Adrenal gland (tissue), 12 donors: ENCODE results near the gene SETX. TPM values are rescaled to one million over a fixed set of nuclear protein-coding genes. Genes with fewer than 3 reads are reported as not detected.
"Not testable (repeated sequence)": the region's sequence is repeated elsewhere in the genome, so short reads cannot be mapped to it uniquely, and the experiment has no call there.

Experiments used
- DNase-seq, 7 donors: peaks; one replicate each; pipeline ENCODE4 v3.0.0-alpha.2; 2019 to 2020
- H3K27ac ChIP-seq, 5 donors: fragments of 200-600 bp; sonication (generic) in 4 of 5; 1 replicate in 3 of 5; 2 replicates in 2 of 5; pipeline versions ENCODE4 v1.5.1 to v1.8.0; 2016 to 2020; ENCODE audit warnings: mild to moderate bottlenecking in 1 of 5
- H3K27me3 ChIP-seq: fragments of 200-600 bp; 2 replicates; pipeline ENCODE4 v1.8.0; 2021
- H3K36me3 ChIP-seq, 2 donors: fragments of 200-600 bp; replicated peaks in 1 of 2; 1 replicate in 1 of 2; 2 replicates in 1 of 2; pipeline versions ENCODE4 v1.5.1 to v1.8.0; 2018 to 2022
- H3K4me1 ChIP-seq, 2 donors: fragments of 200-600 bp; replicated peaks in 1 of 2; 1 replicate in 1 of 2; 2 replicates in 1 of 2; pipeline versions ENCODE4 v1.5.1 to v1.8.0; 2018 to 2021
- H3K4me3 ChIP-seq, 4 donors: fragments of 200-600 bp; sonication (generic) in 3 of 4; one replicate each; pipeline ENCODE4 v1.5.1; 2016 to 2018
- H3K9me3 ChIP-seq, 3 donors: fragments of 200-600 bp; sonication (generic) in 1 of 3; replicated peaks in 1 of 3; 1 replicate in 2 of 3; 2 replicates in 1 of 3; pipeline versions ENCODE4 v1.5.1 to v1.8.0; 2016 to 2021
- CTCF ChIP-seq, 6 experiments: fragments of 450-650 bp in 4 of 6; fragments of 200-600 bp in 2 of 6; sonication (generic) in 1 of 6; IDR thresholded peaks; 1 replicate in 5 of 6; 2 replicates in 1 of 6; pipeline versions ENCODE4 v1.5.1 to v1.8.0; 2016 to 2021; ENCODE audit warnings: antibody characterized with exemption in 6 of 6, mild to moderate bottlenecking in 2 of 6, moderate library complexity in 1 of 6
- POLR2A ChIP-seq, 2 donors: fragments of 450-650 bp; IDR thresholded peaks; one replicate each; pipeline ENCODE4 v1.6.1; 2017; ENCODE audit warnings: antibody characterized with exemption in 2 of 2, mild to moderate bottlenecking in 2 of 2, moderate library complexity in 1 of 2
- WGBS, 4 donors: extraction: QIAGEN DNeasy Blood & Tissue Kit in 2 of 4; methylation state at CpG; one replicate each; pipeline versions ENCODE4 v1.1.5 to v1.1.7; 2013 to 2017; 5-methylcytosine and 5-hydroxymethylcytosine counted together
- intact Hi-C, 2 donors: fragments of 100-400 bp; cut with DNase I; formaldehyde crosslinking; loops; one replicate each; pipeline versions ENCODE4 v1.14.1 to v1.15.0; 2022 to 2023
- polyA plus RNA-seq, 3 donors: library from polyadenylated mRNA; stranded (reverse); fragments of 200-250 nt in 2 of 3; fragments of 350-450 nt in 1 of 3; fragmentation: Illumina TruSeq in 1 of 3; extraction: RNeasy Lipid Tissue Mini Kit (QIAGEN cat#74804) in 1 of 3; gene quantifications; one replicate each; pipeline ENCODE4 v1.2.3, GENCODE V29; 2013 to 2014
- total RNA-seq, 9 donors: library from RNA; depleted of rRNA in 4 of 9; stranded (reverse); fragments of >200 nt in 4 of 9; fragments of 120-200 nt in 1 of 9; fragmentation: NEBNext Ultra II Directional in 1 of 9; extraction: Animal tissue kit (Norgen Biotek cat#: 25700) in 1 of 9; gene quantifications; one replicate each; pipeline versions ENCODE4 v1.1.0 to v1.2.4, GENCODE V29; 2013 to 2023
- donor health status: healthy with polysubstance abuse.
- donor health status: Bipolar disorder and iron deficiency.
- donor health status: DM: yes; HTN: yes; CAD: no.
- donor health status: DM: no; HTN: no; CAD: no.
- donor health status: DM: no; HTN: no; CAD: no.
- donor health status: DM: yes; HTN: yes; CAD: no.

SETX gene
- total and polyA plus RNA-seq, 12 donors: 20.3 to 71.7 (median 42.6) TPM

- intact Hi-C loops: no loop called here
- DNase-seq: no peak
- TF ChIP-seq POLR2A (IDR thresholded peaks at IDR 0.05) (no peak), CTCF (IDR thresholded peaks at IDR 0.05) (no peak)
- Histone ChIP-seq H3K9me3 (no peaks in the 10 kb centered on the region), H3K27ac (no peak overlapping the region), H3K4me3 (no peak overlapping the region), H3K27me3 (no peaks in the 10 kb centered on the region), H3K4me1 (peaks cover under 1 to 4% of the 10 kb centered on the region in 2 donors), H3K36me3 (peaks cover 0 to 99% of the 10 kb centered on the region in 2 donors)
- 38 to 63% (median 59%) methylated on average over 4 of the region's 4 CpGs for WGBS, 4 donors
Measured at GRCh38 chr9:132283165-132283564, 71.6 kb downstream of the SETX start.

- TF ChIP-seq CTCF (IDR thresholded peaks at IDR 0.05) (no peak), POLR2A (IDR thresholded peaks at IDR 0.05) (no peak)
- peaks cover 0 to 8% of the 10 kb centered on the region in 2 donors for H3K4me1 ChIP-seq
- intact Hi-C loops: no loop called here
- 93 to 99% (median 96%) methylated on average over 2 of the region's 2 CpGs for WGBS, 4 donors
- no peak overlapping the region for H3K4me3 ChIP-seq
- peaks cover 0 to 92% of the 10 kb centered on the region in 2 donors for H3K36me3 ChIP-seq
- H3K27ac ChIP-seq: no peak overlapping the region
- DNase-seq: no peak
- no peaks in the 10 kb centered on the region for H3K9me3 ChIP-seq
- no peaks in the 10 kb centered on the region for H3K27me3 ChIP-seq
Measured at GRCh38 chr9:132274861-132275260, 79.9 kb downstream of the SETX start.

- H3K4me1 ChIP-seq, H3K9me3 ChIP-seq, H3K4me3 ChIP-seq, H3K27me3 ChIP-seq, H3K27ac ChIP-seq, DNase-seq, intact Hi-C loops: not testable (repeated sequence)
- 72 to 83% (median 78%) methylated on average over 9 to 12 of the region's 16 CpGs for WGBS, 4 donors
- H3K36me3 ChIP-seq: peaks cover 0 to 84% of the 10 kb centered on the region in 2 donors
Measured at GRCh38 chr9:132269704-132270516, 84.9 kb downstream of the SETX start.

GRCh38 chr9:132268725-132269352 lies 85.9 kb downstream of the SETX start:
- Histone ChIP-seq H3K27ac (peak overlapping the region in 1 of 5 donors; percentile 32), H3K9me3 (no peaks in the 10 kb centered on the region), H3K36me3 (peaks cover 0 to 84% of the 10 kb centered on the region in 2 donors), H3K4me3 (no peak overlapping the region), H3K27me3 (no peaks in the 10 kb centered on the region), H3K4me1 (peaks cover 0 to 8% of the 10 kb centered on the region in 2 donors)
- intact Hi-C loops: no loop called here
- TF ChIP-seq CTCF (IDR thresholded peaks at IDR 0.05) (peak in 5 of 6 experiments; percentile 63 to 76 (median 68)), POLR2A (IDR thresholded peaks at IDR 0.05) (no peak)
- 53 to 54% (median 53%) methylated on average over 10 of the region's 10 CpGs for WGBS, 4 donors
- DNase-seq: peak; percentile 59 to 91 (median 78)
